Pons (tissue), 1 donor: ENCODE measurements around the gene CMTM1.
"Not testable (repeated sequence)": the region's sequence is repeated elsewhere in the genome, so short reads cannot be mapped to it uniquely, and the experiment has no call there.

ENCODE experiments used
- DNase-seq: peaks from one replicate; pipeline ENCODE4 v3.0.0-alpha.2; 2016; ENCODE audit warnings: low spot score

CMTM1 gene

GRCh38 chr16:66616169-66616568 lies 49.9 kb downstream of the CMTM1 start:
- no peak for DNase-seq

GRCh38 chr16:66616592-66616991 lies 50.4 kb downstream of the CMTM1 start:
- no peak for DNase-seq

GRCh38 chr16:66617010-66617434 lies 50.8 kb downstream of the CMTM1 start:
- DNase-seq, result no peak

- no peak for DNase-seq
These were observed 51.5 kb downstream of the CMTM1 start for GRCh38 chr16:66617728-66618127.

GRCh38 chr16:66618588-66619375 lies 52.5 kb downstream of the CMTM1 start:
- no peak for DNase-seq

GRCh38 chr16:66619534-66620428 lies 53.5 kb downstream of the CMTM1 start:
- DNase-seq, result no peak

- no peak for DNase-seq
These were observed 54.2 kb downstream of the CMTM1 start for GRCh38 chr16:66620429-66620795.

- DNase-seq, result no peak
These were observed 55.7 kb downstream of the CMTM1 start for GRCh38 chr16:66621973-66622372.

- DNase-seq, result no peak
These were observed 56.6 kb downstream of the CMTM1 start for GRCh38 chr16:66622863-66623262.

- no peak for DNase-seq
These were observed 57.5 kb downstream of the CMTM1 start for GRCh38 chr16:66623755-66624154.

- not testable (repeated sequence) for DNase-seq
These were observed 61.6 kb downstream of the CMTM1 start for GRCh38 chr16:66627611-66628378.
